IPS-18c (cell line): ENCODE measurements around the gene BAIAP2.
"Not testable (repeated sequence)": the region's sequence is repeated elsewhere in the genome, so short reads cannot be mapped to it uniquely, and the experiment has no call there.

Experiments used
- H3K4me3 ChIP-seq: 2 replicates; pipeline ENCODE4 v1.7.0; 2013; ENCODE audit warnings: low read depth, mild to moderate bottlenecking, low read length, moderate library complexity; ENCODE audit not compliant: insufficient read depth
- H3K9me3 ChIP-seq: one replicate; pipeline ENCODE4 v1.6.1; 2013; ENCODE audit warnings: mild to moderate bottlenecking, low read length, moderate library complexity; ENCODE audit not compliant: control insufficient read depth, insufficient read depth

BAIAP2 gene

DNA sequence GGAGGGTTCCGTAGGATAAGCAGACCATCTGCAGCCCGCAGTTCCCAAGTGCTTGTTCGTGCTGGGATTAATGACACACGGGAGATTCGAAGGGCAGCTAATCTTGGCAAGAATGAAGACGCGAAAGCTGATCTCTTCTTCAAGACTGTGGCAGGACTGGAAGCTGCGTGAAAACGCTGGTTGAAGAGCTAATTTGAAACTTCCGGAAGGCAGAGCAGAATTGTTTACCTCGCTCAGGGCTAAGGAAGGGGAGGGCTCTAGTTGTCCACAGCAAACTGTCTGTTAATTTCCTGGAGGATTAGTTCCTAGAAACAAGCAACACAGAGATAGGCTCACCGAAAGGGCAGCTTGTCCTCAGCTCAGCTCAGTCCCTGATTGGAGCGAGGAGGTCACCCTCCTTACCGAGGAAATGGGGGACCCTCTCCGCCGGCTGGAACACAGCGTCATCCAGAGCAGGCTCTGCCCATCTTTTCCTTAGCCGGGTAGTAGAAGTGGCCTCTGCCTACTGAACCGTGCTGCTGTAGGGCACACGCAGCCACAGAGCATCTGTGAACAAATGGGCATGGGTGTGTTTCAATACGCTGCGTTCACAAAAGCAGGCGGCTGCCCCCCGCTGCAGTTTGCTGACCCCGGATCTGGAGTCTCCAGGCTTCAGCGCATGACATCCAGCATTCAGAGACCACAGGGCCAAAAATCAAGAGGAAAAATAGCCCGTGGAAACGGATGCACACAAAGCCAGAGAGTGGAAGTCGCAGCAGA is 16.7 kb upstream of the BAIAP2 start:
- H3K4me3 ChIP-seq = no peak overlapping the region
- H3K9me3 ChIP-seq = no peaks in the 10 kb centered on the region

DNA sequence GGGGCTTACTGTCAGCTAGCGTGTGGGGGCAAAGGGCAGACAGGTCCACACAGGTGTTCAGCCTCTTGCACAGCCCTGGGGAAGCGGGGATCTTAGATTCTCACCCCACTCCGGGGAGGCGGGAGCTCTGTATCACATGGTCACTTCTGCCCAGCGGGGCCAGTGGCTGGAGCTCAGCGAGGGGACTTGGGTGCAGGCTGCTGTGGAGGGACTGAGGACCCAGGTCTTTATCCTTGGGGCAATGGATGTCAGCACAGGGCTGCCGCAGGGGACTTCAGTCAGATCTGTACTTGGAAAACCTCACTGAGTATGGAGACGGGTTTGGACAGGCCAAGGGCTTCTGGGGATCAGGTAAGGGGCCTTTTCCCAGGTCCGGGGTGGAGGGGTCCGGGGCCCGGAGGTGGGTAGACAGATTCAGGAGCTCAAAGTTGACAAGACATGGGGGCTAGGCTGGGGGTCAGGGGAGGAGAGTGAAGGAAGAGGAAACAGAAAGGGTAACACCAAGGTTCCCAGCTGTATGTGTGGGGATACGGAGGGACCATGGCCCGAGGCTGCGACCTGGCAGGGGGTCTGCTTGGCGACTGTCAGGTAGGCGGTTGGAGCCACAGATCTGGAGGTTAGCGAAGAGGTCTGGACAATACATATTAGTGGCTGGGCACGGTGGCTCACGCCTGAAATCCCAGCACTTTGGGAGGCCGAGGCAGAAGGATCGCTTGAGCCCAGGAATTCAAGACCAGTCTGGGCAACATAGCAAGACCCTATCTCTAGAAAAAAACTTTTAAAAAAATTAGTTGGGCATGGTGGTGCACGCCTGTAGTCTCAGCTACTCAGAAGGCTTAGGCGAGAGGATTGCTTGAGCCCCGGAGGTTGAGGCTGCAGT is 15.1 kb upstream of the BAIAP2 start:
- no peak overlapping the region for H3K4me3 ChIP-seq

DNA sequence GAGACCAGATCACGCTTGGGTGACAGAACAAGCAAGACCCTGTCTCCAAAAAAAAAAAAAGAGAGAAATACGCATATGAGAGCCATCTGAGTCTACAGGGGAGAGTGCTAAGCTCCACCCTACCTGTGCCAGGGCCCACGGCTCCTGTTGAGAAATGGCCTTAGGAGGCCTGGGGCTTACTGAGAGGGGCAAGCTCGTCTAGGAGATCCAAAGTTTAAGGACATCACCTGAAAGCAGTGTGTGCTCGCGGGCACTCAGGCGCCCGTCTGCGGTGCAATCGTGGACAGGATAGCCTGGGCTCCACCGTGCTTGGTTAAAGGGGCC is 14.5 kb upstream of the BAIAP2 start:
- H3K4me3 ChIP-seq = no peak overlapping the region
- H3K9me3 ChIP-seq = no peaks in the 10 kb centered on the region

More for the DNA sequence above, 15.1 kb upstream of the BAIAP2 start:
- no peaks in the 10 kb centered on the region for H3K9me3 ChIP-seq

DNA sequence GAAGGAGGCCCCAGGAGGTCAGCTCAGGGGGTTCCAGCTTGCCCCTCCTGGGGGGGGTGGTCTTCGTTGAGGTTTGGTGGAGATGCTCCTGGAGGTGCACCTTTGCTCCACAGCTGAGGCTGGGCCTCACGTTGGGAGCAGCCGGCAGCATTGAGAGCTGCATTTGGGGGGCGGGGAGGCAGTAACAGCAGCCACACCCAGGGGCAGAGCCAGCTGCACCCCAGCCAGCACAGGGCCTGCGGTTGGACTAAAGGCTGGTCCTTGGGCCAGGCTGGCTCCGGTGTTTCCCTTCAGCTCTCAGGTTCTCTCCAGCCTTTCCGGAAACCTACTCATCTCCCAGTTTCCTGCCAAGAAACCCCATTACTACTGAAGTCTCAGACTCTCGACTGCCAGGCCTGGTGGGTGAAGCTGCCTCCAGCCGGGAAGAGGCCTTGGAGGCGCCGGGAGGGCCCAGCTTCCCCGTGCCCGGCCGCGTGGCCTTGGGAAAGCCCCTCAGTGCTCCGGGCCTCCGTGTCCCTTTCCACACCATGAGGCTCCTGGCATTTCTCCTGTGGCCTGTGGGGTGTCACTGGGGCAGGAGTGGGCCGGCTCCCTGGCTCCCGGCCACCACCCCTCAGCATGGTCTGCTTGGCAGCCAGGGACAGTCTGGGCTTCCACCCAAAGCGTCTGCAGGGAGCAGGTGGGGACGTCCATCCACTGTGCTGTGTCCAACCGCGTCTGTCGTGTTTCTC is 14.0 kb upstream of the BAIAP2 start:
- Histone ChIP-seq H3K9me3 (no peaks in the 10 kb centered on the region), H3K4me3 (no peak overlapping the region)

DNA sequence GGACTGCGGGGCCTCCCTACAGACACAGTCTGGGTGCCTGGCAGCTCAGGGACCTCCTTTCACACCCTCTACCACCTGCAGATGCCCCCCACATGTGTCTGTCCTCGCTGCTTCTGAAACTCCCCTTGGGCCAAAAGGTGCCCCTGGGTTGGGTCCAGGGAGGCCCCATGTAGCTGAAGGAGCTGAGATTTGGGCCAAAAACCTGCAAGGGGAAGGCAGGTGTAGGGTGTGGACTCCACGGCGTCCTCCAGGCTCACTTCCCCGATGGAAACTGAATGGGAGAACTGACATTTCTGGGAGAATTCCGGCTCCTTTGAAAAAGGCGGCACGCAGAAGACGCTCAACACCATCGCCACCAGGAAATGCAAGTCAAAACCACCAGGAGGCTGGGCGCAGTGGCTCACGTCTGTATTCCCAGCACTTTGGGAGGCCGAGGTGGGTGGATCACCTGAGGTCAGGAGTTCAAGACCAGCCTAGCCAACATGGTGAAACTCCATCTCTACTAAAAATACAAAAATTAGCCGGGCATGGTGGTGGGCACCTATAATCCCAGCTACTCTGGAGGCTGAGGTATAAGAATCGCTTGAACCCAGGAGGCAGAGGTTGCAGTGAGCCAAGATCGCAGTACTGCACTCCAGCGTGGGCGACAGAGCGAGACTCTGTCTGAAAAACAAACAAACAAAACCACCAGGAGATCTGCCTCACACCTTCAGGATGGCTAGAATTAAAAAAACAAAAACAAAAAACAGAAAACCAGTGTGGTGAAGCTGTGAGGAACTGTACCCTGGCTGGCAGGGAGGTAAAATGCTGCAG is 13.2 kb upstream of the BAIAP2 start:
- Histone ChIP-seq H3K9me3 (no peaks in the 10 kb centered on the region), H3K4me3 (no peak overlapping the region)

DNA sequence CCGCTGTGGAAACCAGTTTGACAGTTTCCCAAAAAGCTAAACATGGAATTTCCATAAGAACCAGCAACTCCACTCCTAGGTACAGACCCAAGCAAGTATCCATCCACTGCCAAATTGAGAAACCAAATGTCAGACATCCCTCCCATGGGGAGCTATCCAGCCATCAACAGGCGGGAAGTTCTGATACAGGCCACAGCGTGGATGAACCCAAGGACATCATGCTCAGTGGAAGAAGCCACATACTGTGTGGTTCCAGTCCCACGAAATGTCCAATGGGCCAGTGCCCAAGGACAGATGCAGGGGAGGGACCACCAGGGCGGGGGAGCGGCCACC is 12.6 kb upstream of the BAIAP2 start:
- Histone ChIP-seq H3K9me3 (peaks cover 3% of the 10 kb centered on the region), H3K4me3 (no peak overlapping the region)

DNA sequence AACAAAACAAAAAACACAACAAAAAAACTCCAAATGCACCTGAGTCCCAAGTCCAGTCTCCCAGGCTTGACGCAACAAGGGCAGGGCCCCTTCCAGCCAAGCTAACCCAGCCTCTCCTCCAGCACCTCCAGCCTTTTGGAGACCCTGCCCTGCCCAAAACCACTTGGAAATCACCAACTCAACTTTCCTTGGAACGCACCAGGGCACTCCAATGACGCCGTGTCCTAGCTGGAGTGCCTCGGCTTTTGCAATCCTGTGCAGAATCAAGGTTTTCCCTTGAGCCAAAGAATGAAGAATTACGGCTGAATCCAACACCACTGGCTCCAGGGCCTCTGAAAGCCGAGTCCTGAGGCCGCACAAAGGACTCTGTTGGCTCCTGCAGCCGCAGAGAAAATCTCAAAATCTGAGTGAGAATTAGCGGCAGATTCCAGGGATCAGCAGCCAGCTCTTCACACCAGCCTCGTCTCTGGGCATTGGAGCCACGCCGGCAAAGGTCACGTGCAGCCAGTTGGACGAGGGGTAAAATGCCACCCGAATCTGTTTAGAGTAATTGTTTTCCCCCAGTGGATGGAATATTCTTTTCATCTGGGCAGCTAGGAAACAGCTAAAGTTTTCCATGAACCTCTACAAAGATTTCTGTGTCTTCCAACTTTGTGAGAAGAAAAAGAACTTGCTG is 9.7 kb upstream of the BAIAP2 start:
- Histone ChIP-seq H3K9me3 (peaks cover 3% of the 10 kb centered on the region), H3K4me3 (no peak overlapping the region)

DNA sequence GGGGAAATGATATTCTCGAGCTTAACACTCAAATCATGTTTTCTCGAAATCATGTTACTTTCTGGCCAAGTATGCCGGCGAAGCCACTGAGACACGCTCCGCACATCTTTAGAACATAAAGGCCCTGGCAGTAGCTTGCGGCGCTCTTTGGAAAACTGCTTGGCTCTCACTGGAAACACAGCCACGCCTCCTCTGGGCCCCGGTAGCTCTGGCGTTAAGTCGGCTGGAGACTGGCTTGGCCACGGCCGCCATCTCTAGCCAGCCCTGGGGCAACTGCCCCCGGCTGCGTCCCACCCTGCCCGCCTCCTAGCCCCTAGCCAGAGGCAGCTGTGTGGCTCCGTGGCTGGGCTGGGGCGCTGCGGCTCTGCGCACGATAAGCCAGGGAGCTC is 9.2 kb upstream of the BAIAP2 start:
- Histone ChIP-seq H3K9me3 (peaks cover 3% of the 10 kb centered on the region), H3K4me3 (no peak overlapping the region)

DNA sequence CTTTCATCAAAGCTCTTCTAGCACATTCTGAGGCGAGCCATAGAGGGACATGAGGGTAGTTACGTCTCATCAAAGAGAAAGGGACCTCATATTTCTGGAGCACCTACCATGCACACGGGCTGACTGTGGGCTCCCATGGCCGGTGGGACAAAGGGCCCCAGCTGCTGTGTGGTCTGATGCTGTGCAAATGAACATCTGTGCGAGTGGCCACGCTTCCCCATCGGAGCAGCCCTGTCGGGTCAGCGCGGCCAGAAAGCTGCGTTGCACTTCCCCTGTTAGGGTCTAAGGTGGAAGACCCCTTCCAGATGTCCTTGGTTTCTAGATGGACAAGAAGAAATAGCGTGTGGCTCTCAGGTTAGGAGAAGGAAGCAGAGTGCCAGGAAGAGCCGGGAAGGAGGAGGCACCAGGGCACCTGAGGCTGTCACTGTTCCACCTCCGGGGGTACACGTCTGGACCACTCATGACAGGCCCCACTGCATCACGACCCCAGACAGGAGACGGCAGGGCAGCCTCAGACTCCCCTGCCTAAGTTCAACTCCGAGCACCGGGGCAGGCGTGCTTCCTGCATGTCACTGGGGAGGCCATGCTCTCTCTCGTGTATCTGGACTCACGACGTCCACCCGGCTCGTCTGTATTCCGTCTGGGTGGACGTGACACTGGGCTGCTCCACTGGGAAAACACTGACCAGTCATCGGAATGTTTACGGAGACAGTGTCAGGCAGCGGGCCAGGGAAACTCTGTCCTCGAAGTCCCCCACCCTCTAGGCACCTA is 8.5 kb upstream of the BAIAP2 start:
- Histone ChIP-seq H3K9me3 (peaks cover 3% of the 10 kb centered on the region), H3K4me3 (no peak overlapping the region)

DNA sequence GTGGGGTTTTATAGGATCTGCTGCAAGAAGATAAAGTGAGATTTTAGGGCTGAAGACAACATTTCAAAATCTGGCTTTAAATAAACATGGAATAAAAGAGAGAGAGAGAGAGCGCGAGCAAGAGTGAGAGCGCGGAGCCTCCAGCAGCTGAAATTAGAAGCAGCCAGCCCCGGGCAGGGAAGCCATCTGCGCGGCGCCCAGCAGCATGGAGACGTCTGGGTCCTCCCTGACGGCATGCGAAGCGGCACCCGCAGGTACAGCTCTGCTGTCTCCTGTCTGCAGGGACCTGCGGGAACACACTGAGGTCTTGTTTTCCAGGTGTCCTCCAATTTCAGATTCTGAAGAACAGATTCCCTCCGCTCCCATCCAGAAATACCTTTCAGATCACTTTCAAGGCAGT is 7.9 kb upstream of the BAIAP2 start:
- no peak overlapping the region for H3K4me3 ChIP-seq
- H3K9me3 ChIP-seq = peaks cover 3% of the 10 kb centered on the region

DNA sequence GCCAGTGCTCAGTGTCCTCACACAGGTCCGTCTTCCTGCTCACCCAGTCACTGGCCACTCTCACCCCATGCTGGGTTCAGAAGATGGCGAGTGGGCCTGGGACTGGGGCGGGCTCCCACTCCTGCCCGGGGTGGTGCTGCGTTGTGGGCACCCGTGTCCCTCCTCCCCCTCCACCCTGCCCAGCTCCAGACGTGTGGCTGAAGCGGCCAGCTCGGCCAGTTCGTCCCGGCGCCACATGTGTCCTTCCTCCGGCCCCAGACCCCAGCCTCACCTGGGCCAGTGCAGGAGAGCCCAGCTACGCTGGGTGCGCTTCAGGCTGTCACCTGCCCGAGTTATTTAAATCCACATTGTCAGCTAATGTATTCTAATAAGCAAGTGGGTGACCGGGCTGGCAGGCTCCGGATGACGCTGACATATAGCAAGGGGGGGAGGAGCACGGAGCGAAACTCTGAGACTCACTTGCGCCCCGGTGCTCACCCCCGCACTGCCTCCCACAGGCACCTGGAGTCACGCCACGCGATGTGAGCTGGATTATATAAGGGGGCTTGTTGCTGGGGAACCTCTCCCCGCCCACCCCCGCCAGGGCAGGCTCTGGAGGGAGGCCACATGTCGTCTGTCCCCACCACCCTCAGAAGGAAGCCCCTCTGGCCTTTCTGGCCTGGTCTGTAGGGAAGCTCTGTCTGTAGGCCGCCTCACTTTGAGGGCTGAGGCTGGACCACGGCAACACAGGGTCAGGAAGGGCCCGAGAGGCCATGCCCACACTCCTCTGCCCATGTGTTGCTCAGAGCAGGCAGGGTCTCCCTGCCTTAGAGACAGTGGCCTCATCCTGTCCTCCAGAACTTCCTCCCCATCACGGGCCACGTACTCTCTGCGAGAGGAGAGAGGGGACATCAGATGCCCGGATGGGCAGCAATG is 7.1 kb upstream of the BAIAP2 start:
- Histone ChIP-seq H3K9me3 (peaks cover 3% of the 10 kb centered on the region), H3K4me3 (no peak overlapping the region)

DNA sequence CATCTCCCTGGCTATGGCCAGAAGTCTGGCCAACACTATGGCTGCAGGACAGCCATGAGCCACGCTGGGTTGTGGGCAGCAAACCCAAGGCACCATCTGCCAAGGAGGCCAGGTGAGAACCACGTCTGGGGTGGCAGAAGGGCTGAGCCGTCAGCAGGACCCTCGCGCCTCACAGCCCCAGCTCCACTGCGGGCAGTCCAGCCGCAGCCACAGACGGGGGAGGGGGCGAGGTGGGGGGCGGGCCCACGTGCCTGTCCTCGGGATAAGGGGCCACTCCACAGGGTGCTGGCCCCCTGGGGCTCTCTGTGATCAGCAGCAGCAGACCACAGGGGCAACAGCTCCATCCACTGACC is 6.5 kb upstream of the BAIAP2 start:
- Histone ChIP-seq H3K9me3 (peaks cover 3% of the 10 kb centered on the region), H3K4me3 (no peak overlapping the region)

DNA sequence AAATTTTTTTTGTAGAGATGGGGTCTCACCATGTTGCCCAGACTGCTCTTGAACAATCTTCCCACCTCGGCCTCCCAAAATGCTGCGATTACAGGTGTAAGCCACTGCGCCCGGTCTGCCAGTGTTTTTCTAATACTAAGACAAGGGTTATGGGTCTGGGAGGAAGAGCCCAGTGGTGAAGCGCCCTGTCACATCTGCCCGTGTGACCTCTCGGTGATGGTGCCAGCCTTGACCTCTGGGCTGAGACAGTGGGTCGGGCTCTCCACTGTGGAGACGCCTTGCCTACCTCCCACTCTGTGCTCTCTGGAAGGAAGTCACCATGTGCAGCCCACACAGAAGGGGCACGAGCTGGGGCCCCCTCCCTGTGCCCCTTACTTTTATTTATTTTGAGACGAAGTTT is 5.1 kb upstream of the BAIAP2 start:
- peaks cover 5% of the 10 kb centered on the region for H3K9me3 ChIP-seq
- no peak overlapping the region for H3K4me3 ChIP-seq

DNA sequence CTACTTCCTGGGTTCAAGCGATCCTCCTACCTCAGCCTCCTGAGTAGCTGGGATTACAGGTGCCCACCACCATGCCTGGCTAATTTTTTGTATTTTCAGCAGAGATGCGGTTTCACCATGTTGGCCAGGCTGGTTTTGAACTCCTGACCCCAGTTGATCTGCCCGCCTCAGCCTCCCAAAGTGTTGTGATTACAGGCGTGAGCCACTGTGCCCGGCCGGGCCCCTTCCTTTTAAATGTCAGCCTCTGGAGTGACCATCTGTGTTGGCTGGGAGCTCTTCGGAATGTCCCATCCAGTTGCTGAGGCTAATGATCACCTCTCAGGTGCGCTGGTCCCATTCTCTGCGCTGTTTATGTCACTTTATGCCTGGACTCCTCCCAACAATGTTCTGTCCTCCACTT is 4.6 kb upstream of the BAIAP2 start:
- not testable (repeated sequence) for H3K4me3 ChIP-seq, H3K9me3 ChIP-seq

DNA sequence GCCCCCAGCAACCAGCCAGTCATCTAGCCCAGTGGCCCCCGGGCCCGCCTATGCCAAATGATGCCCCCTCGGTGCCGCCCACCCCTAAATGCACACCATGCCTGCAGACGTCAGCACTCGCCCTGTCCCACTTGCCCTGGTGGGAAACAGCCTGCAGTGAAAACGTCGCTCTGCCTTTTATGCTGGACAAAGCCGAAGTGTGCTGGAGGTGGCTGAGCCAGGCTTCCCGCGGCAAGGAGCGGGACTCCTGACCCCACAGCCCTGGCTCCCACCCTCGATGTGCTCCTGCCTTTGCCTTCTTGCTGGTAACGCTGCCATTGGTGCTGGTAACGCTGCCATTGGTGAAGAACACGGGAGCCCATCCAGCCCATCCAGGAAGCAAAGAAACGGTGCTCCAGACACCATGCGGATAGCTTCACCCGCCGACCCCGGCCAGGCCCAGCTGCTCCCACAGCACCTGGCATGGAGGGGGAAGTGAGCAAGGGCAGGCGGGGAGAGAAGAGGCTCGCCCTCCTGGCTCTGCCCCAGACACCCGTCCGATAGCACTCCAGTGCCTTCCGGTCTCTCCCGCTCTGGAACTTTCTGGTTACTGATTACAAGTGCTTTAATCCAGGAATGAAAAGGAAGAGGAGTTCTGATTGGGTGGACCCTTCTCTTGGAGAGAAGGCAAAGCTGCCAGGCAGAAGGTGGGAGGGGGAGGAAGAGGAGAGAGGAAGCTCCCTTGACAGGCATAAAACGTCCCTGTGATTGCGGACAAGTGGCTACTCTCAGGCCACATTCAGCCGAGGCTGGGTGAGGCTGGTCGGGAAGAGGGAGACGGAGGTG is 4.0 kb upstream of the BAIAP2 start:
- Histone ChIP-seq H3K9me3 (peaks cover 5% of the 10 kb centered on the region), H3K4me3 (no peak overlapping the region)
